ENCODE results near the gene NEK3.
"Not testable (repeated sequence)": the region's sequence is repeated elsewhere in the genome, so short reads cannot be mapped to it uniquely, and the experiment has no call there.

Gene NEK3

GRCh38 chr13:52165411-52165810 is 6.0 kb upstream of the NEK3 start:
- no peak for DNase-seq

GRCh38 chr13:52164989-52165388 is 5.6 kb upstream of the NEK3 start:
- DNase-seq = no peak

GRCh38 chr13:52163878-52164277 is 4.5 kb upstream of the NEK3 start:
- DNase-seq = not testable (repeated sequence)

- no peak for DNase-seq
Observed at GRCh38 chr13:52162279-52163101, 3.1 kb upstream of the NEK3 start.

GRCh38 chr13:52161181-52161646 is 1.8 kb upstream of the NEK3 start:
- no peak for DNase-seq

- DNase-seq = no peak
Observed at GRCh38 chr13:52160506-52160905, 1.1 kb upstream of the NEK3 start.

GRCh38 chr13:52160053-52160452 is 656 bp upstream of the NEK3 start:
- no peak for DNase-seq

- peak; percentile 46 for DNase-seq
Observed at GRCh38 chr13:52158629-52159158, 703 bp downstream of the NEK3 start.

GRCh38 chr13:52156724-52157261 is 2.6 kb downstream of the NEK3 start:
- no peak for DNase-seq

- DNase-seq = no peak
Observed at GRCh38 chr13:52155177-52155576, 4.2 kb downstream of the NEK3 start.

GRCh38 chr13:52147225-52147624 is 12.2 kb downstream of the NEK3 start:
- no peak for DNase-seq

GRCh38 chr13:52141299-52141698 is 18.1 kb downstream of the NEK3 start:
- no peak for DNase-seq

- DNase-seq = no peak
Observed at GRCh38 chr13:52137489-52137888, 21.9 kb downstream of the NEK3 start.

- DNase-seq = no peak
Observed at GRCh38 chr13:52136763-52137162, 22.6 kb downstream of the NEK3 start.

GRCh38 chr13:52130641-52131040 is 28.8 kb downstream of the NEK3 start:
- no peak for DNase-seq

- peak; percentile 72 for DNase-seq
Observed at GRCh38 chr13:52128714-52129700, 30.4 kb downstream of the NEK3 start, which contains the start of gene NEK5. Gene NEK5 (minus strand): TSS chr13:52129073. CDS start chr13:52127482, 1,591 bp downstream.

- peak; percentile 66 for DNase-seq
Observed at GRCh38 chr13:52127783-52128702, 31.4 kb downstream of the NEK3 start.

GRCh38 chr13:52127378-52127777 is 32.0 kb downstream of the NEK3 start:
- no peak for DNase-seq

GRCh38 chr13:52125547-52125946 is 33.9 kb downstream of the NEK3 start:
- DNase-seq = no peak

- DNase-seq = no peak
Observed at GRCh38 chr13:52118595-52118994, 40.8 kb downstream of the NEK3 start.

GRCh38 chr13:52118095-52118494 is 41.3 kb downstream of the NEK3 start:
- DNase-seq = no peak

GRCh38 chr13:52112591-52112990 is 46.8 kb downstream of the NEK3 start:
- DNase-seq = no peak

Measured in stimulated activated CD8-positive, alpha-beta memory T cell treated with anti-CD3 and anti-CD28 coated beads, Interleukin-4, amount 100 ng/mL, for 48 hours (primary cell).